Pancreas (tissue), 10 donors: Measurements from ENCODE around the gene RSRP1. TPM values are rescaled to one million over a fixed set of nuclear protein-coding genes. Genes with fewer than 3 reads are reported as not detected.

Experiments used
- ATAC-seq, 4 donors: fragments of 200-7000 bp; cut with Tn5 transposase; one replicate each; pipeline versions ENCODE4 v1.8.0 to v1.9.1; 2020; ENCODE audit warnings: mild to moderate bottlenecking in 4 of 4, moderate library complexity in 4 of 4
- DNase-seq, 6 donors: peaks; one replicate each; pipeline ENCODE4 v3.0.0-alpha.2; 2020
- FAIRE-seq: peaks from 2 replicates; lab custom pipeline; 2012; peaks lifted over from hg19 to GRCh38; lab: Jason Lieb, UNC
- H3K27ac ChIP-seq, 4 donors: fragments of 200-600 bp; sonication (generic); 1 replicate in 3 of 4; 2 replicates in 1 of 4; pipeline versions ENCODE4 v1.5.0 to v1.8.0; 2020
- H3K27me3 ChIP-seq, 4 donors: fragments of 200-600 bp; one replicate each; pipeline ENCODE4 v1.8.0; 2021
- H3K36me3 ChIP-seq, 3 donors: fragments of 200-600 bp; sonication (generic) in 1 of 3; one replicate each; pipeline versions ENCODE4 v1.5.0 to v1.8.0; 2020 to 2021
- H3K4me1 ChIP-seq, 3 donors: fragments of 200-600 bp; one replicate each; pipeline ENCODE4 v1.8.0; 2021
- H3K4me3 ChIP-seq, 4 donors: fragments of 200-600 bp; sonication (generic) in 2 of 4; one replicate each; pipeline versions ENCODE4 v1.5.0 to v1.8.0; 2020 to 2021
- H3K9me3 ChIP-seq, 4 donors: fragments of 200-600 bp; one replicate each; pipeline ENCODE4 v1.8.0; 2021
- CTCF ChIP-seq, 4 donors: fragments of 200-600 bp; sonication (generic) in 3 of 4; IDR thresholded peaks; one replicate each; pipeline versions ENCODE4 v1.5.0 to v1.8.0; 2021; ENCODE audit warnings: antibody characterized with exemption in 4 of 4
- WGBS, 2 donors: extraction: QIAGEN DNeasy Blood & Tissue Kit; methylation state at CpG; one replicate each; pipeline ENCODE4 v1.1.7; 2013; 5-methylcytosine and 5-hydroxymethylcytosine counted together
- intact Hi-C, 3 donors: fragments of 100-400 bp; cut with DNase I; formaldehyde crosslinking; loops; one replicate each; pipeline versions ENCODE4 v1.11.1 to v1.14.2; 2022
- polyA plus RNA-seq, 2 donors: library from polyadenylated mRNA; stranded (reverse); fragments of 200-250 nt; gene quantifications; one replicate each; pipeline ENCODE4 v1.2.3, GENCODE V29; 2013
- total RNA-seq, 6 donors: library from RNA; stranded (reverse); fragmentation: NEBNext Ultra II Directional in 4 of 6; extraction: Animal tissue kit (Norgen Biotek cat#: 25700) in 4 of 6; gene quantifications; one replicate each; pipeline versions ENCODE4 v1.2.1 to v1.2.4, GENCODE V29; 2021 to 2023
- donor health status: healthy with polysubstance abuse.
- donor health status: DM: no; HTN: no; CAD: no; lungs with moderate emphysema.
- donor health status: DM: no; HTN: no; CAD: no.
- donor health status: control.
- donor health status: control.
- donor health status: Bipolar disorder and iron deficiency.
- donor health status: DM: yes; HTN: yes; CAD: no.
- donor health status: DM: no; HTN: no; CAD: no.
- donor health status: DM: no; HTN: no; CAD: no.
- donor health status: DM: yes; HTN: yes; CAD: no.

RSRP1 gene
- total and polyA plus RNA-seq, 8 donors = 20.3 to 126 (median 39.7) TPM

DNA sequence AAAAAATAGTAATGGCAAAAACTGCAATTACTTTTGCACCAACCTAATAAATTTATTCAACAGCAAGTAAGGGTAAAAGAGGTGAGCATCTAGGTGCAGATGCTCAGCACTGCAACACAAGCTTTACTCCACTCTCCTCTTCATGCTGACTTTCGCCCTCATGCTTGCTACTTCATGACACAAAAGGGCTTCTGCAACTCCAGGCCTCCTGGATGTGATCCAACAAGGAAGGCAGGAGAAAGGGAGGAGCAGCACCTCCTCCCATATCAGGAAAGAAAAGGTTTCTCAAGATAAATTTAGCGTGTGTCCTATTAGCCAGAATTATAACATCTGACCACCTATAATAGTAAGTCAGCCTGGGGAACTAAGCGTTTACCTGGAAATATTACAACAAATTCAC, 26.6 kb downstream of the RSRP1 start:
- 92 to 96% methylated on average over 3 of the region's 3 CpGs for WGBS, 2 donors
- intact Hi-C loops = no loop called here
- no peaks in the 10 kb centered on the region for H3K4me1 ChIP-seq
- DNase-seq (no peak), ATAC-seq (no peak), FAIRE-seq (no peak)
- no peak for TF ChIP-seq CTCF (IDR thresholded peaks at IDR 0.05)
- H3K27me3 ChIP-seq = no peaks in the 10 kb centered on the region
- H3K27ac ChIP-seq = no peak overlapping the region
- H3K36me3 ChIP-seq = peaks cover 0 to 43% (median 28%) of the 10 kb centered on the region in 3 donors
- H3K4me3 ChIP-seq = no peak overlapping the region
- no peaks in the 10 kb centered on the region for H3K9me3 ChIP-seq

DNA sequence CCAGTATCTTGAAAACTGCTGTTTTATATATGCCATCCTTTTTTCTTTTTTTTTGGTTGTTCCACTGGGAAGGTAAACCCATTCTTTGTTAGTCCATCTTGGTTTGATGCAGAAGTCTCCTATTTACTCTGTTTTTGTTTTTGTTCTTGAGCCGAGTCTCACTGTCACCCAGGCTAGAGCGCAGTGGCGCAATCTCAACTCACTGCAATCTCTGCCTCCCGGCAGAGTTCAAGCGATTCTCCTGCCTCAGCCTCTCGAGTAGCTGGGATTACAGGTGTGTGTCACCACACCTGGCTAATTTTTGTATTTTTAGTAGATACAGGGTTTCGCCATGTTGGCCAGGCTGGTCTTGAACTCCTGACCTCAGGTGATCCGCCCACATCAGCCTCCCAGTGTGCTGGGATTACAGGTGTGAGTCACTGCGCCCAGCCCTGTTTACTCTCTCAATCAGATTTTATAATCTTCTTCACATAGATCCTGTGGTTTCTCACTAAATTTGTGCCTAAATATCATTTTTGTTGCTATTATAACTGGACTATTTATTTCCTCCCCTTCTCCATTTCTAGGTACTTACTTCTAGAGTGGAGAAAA, 27.5 kb downstream of the RSRP1 start:
- ATAC-seq (no peak), FAIRE-seq (no peak), DNase-seq (no peak)
- Histone ChIP-seq H3K4me1 (no peaks in the 10 kb centered on the region), H3K27me3 (no peaks in the 10 kb centered on the region), H3K4me3 (no peak overlapping the region), H3K27ac (no peak overlapping the region), H3K9me3 (no peaks in the 10 kb centered on the region), H3K36me3 (peaks cover 0 to 37% (median 27%) of the 10 kb centered on the region in 3 donors)
- intact Hi-C loops = no loop called here
- TF ChIP-seq CTCF (IDR thresholded peaks at IDR 0.05) = no peak
- 94 to 95% methylated on average over 9 of the region's 9 CpGs for WGBS, 2 donors

DNA sequence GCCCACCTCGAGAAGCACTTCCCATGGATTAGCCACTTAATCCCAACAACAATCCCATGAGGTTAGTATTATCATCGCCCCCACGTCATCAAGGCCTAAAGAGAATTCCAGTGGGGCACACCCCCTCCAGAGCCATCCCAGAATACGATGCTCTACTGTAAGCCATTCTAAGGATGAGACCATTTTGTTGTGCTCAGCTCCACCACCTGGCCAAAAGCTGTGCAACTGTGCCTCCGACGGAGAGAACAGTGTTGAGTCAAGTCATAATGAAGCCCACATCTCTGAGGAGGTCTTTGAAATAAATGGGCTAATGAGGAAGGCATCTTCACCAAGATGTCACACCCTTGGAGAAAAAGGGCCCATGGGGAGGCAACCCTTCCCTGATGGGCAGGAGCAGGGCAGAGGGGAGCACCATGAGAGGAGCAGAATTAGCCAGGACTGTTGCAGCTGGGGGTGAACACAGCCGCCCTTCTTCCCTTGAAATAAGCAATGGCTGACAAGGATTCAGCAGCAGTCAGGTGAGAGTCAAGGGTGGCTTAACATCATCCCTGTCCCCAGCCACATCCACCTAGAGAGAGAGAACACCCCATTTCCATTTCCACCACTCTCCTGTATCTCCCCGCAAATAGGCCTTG, 29.5 kb downstream of the RSRP1 start:
- no peak for TF ChIP-seq CTCF (IDR thresholded peaks at IDR 0.05)
- ATAC-seq = no peak
- Histone ChIP-seq H3K36me3 (peaks cover 0 to 16% (median 7%) of the 10 kb centered on the region in 3 donors), H3K27me3 (no peaks in the 10 kb centered on the region), H3K9me3 (no peaks in the 10 kb centered on the region), H3K4me1 (no peaks in the 10 kb centered on the region), H3K4me3 (no peak overlapping the region), H3K27ac (no peak overlapping the region)
- no peak for FAIRE-seq
- intact Hi-C loops = no loop called here
- DNase-seq = no peak
- WGBS, 2 donors = 84 to 85% methylated on average over 8 of the region's 8 CpGs

DNA sequence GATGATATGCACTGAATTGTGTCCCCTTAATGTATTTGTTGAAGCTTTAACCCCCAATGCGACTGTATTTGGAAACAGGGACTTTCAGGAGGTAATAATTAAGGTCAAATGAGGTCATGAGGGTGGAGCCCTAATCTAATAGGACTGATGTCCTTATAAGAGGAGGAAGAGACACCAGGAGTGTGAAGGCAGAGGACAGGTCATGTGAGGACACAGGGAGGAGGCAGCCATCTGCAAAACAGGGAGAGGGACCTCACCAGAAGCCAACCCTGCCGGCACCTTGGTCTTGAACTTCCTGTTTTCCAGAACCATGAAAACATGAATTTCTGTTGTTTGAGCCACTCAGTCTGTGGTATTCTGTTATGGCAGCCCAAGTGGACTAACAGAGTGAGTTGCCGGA, 30.2 kb downstream of the RSRP1 start:
- no peaks in the 10 kb centered on the region for H3K27me3 ChIP-seq
- peaks cover 0 to 9% (median 0%) of the 10 kb centered on the region in 3 donors for H3K36me3 ChIP-seq
- no peaks in the 10 kb centered on the region for H3K9me3 ChIP-seq
- ATAC-seq (no peak), FAIRE-seq (no peak), DNase-seq (no peak)
- 90 to 92% methylated on average over 3 of the region's 3 CpGs for WGBS, 2 donors
- H3K4me1 ChIP-seq = no peaks in the 10 kb centered on the region
- no peak overlapping the region for H3K27ac ChIP-seq
- TF ChIP-seq CTCF (IDR thresholded peaks at IDR 0.05) = no peak
- no peak overlapping the region for H3K4me3 ChIP-seq
- intact Hi-C loops = no loop called here

GRCh38 chr1:25216123-25216522, 31.1 kb downstream of the RSRP1 start:
- intact Hi-C loops = no loop called here
- ATAC-seq (no peak), FAIRE-seq (no peak), DNase-seq (no peak)
- H3K4me3 ChIP-seq = no peak overlapping the region
- TF ChIP-seq CTCF (IDR thresholded peaks at IDR 0.05) = no peak
- no peaks in the 10 kb centered on the region for H3K27me3 ChIP-seq
- 69 to 70% methylated on average over 4 of the region's 4 CpGs for WGBS, 2 donors
- no peak overlapping the region for H3K27ac ChIP-seq
- no peaks in the 10 kb centered on the region for H3K4me1 ChIP-seq
- H3K36me3 ChIP-seq = peaks cover 0 to 3% (median 0%) of the 10 kb centered on the region in 3 donors
- no peaks in the 10 kb centered on the region for H3K9me3 ChIP-seq
